NK-92 treated with Interleukin-12 subunit alpha and Interleukin-12 subunit beta, amount 100 ng/mL, for 24 hours (cell line): Measurements from ENCODE around the gene GNG10.
"Not testable (repeated sequence)": the region's sequence is repeated elsewhere in the genome, so short reads cannot be mapped to it uniquely, and the experiment has no call there.

Experiments used
- DNase-seq: peaks from one replicate; lab custom pipeline; 2025; lab: John Stamatoyannopoulos, UW

GNG10 gene

DNA sequence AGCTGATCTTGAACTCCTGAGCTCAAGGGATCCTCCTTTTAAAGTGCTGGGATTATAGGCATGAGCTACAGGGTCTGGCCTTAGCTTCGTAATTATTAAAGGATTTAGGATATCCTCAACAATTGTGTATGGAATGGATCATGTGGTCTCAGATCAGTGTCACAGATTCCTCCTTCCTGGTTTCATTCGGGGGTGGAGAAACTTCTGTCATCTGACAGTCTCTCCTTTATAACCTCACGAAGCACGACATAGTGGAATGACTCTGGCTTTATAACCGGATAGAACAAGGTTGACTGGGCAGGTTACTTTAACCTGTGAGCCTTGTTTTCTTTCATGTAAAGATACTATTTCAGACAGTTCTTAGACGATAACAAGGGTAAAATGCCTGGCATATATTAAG lies 4.4 kb upstream of the GNG10 start:
- no peak for DNase-seq

DNA sequence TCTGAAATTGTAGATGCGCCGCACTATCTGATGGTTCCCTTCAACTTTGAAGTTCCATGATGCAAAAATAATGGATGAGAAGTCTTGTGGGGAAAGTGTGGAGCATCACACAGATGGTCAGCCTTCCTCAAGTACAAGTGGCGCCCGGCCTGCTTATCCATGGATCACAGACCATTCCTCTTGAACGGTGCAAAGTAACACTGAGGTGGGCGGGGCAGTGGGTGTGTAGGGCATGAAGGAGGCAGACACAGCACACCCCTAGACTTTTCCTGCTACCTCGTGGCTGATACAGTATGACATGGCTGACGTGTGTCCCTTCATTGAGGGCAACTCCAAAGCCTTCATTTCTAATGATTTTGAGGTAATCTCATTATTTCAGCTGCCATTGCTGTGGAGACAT lies 2.5 kb upstream of the GNG10 start:
- DNase-seq = no peak

DNA sequence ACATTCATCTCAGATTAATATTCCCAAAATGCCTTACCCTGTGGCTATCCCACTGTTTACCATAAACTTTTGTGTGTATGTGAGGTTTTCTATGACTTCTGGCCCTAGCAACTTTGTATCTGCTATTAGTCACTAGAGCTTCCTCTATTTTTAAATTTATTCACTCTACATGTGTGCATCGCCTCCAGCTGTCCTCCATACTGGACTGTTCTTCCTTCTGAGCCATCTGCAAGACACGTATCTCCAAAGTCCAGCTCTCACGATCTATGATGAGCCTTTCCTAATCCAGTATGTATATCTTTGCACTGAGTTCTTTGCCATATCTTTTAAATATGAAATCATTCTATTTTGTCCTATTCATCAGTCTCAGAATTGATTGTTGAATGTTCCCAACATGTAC lies 1.7 kb upstream of the GNG10 start:
- no peak for DNase-seq

DNA sequence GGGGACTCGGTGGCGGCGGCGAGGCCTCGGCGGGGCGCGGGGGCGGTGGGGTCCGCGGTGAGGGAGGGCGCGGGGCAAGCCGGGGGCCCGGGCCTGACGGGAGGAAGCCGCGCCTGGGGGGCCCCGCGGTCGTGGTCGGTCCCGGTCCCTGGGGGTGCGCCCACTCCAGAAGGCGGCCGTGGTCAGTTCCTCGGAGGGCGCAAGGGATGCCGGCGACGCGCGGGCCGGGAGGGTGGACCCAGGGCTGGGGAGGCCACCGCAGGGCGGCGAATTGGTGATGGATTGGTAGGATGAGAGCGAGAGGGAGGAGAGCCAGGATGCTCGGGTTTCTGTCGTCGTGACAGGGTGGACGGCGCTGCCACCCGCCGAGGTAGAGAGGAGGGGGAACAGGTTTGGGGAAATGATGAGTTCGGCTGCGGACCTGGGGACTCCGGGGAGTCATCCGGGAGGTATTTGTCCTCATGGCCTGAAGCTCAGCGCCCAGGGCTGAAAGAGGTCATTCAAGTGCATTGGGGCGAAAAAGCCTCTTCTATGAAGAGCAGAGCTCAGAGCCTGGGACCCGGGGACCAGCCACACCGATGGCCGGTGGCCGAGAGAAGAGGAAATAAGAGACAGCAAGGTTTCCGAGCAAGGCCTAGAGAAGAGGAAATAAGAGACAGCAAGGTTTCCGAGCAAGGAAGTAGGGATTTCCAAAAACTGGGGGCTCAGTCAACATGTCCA lies 557 bp downstream of the GNG10 start:
- DNase-seq = no peak

DNA sequence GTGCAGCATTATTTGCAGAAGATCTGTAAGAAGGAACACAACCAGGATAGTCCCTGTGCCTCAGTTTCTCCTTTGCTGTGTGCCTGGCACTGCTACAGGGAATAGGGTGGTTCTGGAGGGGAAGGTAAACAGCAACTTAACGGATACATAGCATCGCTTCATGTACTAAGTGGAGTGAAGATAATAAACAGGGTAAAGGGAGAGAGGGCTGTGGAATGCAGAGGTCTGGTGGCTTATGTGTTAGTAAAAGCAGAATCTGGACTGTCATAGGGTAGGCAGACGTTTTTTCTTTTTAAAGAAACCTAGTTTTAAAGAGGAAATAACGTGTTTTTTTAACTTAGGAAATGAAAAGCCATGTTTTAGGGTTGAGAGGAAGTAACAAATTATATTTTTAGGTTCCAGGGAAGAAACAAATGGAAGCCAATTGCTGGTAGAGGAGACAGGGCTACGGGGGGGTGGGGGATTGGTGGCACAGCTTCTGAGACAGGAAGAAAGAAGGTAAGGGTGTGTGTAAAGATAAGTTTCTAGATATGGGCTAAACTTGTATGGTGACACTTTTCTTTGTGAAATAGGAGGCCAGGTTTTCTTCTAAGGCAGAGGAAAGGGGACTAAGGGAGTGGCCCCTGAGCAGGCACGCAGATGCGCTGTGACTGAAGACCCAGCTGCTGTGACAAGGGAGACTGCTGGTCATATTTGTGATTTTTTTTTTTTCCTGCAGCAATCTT lies 1.3 kb downstream of the GNG10 start:
- DNase-seq = no peak

DNA sequence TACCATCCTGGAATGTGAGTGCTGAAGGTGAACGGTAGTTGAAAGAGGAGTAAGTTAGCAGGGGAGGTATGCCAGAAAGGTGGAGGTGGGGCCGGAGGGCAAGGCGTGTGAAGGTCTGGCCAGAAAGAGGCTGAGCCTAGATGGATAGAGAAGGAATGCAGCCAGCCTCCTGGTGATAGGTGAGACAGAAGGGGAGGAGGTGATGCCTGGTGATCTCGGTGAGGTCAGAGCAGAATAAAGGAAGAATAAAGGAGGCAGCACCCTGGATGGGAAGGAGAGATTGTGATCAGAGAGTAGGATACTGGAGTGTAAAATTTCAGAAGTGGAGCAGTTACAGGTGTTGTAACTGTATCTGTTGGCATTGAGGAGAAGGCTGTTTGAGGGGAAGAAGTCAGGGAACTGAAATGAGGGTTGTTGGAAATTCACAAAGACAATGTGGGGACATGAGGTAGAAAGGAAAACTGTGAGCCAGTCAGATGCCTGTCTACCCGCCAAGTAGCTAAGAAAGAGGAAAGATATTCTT lies 2.0 kb downstream of the GNG10 start:
- no peak for DNase-seq

DNA sequence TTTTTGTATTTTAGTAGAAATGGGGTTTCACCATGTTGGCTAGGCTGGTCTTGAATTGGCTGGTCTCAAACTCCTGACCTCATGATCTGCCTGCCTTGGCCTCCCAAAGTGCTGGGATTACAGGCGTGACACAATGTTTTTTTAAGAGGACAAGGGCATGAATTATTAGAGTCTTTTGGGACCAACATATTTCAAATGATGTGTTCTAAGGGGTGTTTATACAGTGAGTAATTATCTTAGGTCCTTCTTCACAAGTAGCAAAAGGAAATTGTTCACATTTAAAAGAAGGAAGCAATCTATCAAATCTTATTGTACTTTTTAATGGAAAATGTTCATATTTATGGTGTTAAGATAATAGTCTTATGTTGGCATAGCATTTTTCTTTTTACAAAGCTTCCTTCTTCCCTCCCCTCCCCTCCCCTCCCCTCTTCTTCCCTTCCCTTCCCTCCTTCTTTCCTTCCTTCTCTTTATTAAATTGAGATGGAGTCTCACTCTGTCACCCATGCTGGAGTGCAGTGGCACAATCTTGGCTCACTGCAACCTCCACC lies 6.7 kb downstream of the GNG10 start:
- DNase-seq = no peak

DNA sequence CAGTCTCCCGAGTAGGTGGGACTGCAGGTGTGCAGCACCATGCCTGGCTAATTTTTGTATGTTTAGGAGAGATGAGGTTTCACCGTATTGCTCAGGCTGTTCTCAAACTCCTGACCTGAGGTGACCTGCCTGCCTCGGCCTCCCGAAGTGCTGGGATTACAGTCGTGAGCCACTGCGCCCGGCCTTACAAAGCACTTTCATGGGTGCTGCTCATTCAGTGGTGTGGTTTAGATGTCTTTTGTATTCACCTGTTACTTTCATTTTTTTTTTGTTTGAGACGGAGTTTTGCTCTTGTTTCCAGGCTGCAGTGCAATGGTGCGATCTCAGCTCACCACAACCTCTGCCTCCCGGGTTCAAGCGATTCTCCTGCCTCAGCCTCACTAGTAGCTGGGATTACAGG lies 7.2 kb downstream of the GNG10 start:
- not testable (repeated sequence) for DNase-seq

DNA sequence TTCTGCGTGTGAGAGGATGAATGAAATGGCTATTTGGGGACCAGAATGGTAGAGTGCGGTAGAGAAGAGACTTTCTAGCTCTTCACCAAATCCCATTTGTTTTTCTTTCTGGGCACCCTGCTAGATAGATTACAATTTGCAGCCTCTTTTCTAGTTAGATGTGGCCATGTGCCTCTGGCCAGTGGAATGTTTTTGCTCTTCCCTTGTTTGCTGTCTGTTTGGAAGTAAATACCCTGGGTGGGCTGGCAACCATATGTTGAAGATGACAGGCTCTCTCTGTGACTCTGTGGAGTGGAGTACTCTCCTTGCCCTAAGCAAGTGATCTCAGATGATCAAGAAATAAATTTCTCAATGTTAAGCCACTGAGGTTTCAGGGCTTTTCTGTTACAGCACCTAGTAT lies 12.9 kb downstream of the GNG10 start:
- no peak for DNase-seq

DNA sequence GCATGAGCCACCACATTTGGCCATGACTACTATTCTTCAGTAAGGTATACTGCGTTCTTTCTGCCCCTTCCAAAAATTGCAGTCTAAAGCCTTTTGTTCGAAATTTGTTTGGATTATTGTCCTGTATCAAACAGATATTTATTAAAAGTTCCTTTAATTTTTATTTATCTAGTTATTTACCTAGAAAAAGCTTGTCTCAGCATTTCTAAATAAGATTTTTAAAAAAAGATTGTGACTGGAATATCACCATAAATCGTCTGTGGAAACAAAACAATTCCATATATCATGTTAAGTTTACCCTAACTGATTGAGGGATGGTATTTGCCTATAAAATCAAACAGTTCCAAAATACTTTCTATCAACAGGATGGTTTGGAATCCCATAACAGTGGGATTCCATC lies 14.7 kb downstream of the GNG10 start:
- no peak for DNase-seq

DNA sequence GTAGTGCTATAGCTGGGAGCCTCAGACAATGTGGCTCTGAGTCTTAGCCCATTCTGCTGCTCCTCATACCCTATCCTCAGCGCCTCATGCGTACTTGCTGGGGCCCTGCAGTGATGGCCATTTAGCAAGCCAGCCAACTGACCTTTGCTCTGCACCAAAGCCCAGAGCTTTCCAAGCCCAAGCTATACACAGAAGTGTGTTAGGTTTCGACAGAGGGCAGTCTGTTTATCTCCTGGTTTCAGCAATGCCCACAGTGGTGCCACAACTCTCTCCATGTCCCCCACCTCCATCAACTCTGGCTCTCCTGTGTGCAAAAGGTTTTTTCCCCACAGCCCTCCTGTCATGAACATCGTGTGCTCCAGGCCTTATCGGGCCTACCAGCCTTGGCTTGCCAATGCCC lies 16.9 kb downstream of the GNG10 start:
- DNase-seq = no peak

DNA sequence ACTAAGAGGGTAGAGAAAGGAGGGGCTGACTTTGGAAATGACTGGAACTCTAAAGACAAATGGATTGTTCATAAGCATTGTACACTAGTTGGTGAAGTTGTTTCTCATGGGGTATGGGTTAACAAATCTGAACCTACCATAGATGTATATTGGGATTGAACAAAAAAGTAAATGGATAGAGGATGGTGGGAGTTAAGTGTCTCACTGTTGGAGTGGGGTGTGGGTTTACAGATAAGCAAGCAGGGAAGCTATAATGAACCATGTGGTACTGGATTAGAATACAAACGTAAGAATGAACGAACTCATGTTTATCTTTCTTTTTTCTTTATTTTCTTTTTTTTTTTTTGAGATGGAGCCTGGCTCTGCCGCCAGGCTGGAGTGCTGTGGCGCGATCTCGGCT lies 17.8 kb downstream of the GNG10 start:
- no peak for DNase-seq

DNA sequence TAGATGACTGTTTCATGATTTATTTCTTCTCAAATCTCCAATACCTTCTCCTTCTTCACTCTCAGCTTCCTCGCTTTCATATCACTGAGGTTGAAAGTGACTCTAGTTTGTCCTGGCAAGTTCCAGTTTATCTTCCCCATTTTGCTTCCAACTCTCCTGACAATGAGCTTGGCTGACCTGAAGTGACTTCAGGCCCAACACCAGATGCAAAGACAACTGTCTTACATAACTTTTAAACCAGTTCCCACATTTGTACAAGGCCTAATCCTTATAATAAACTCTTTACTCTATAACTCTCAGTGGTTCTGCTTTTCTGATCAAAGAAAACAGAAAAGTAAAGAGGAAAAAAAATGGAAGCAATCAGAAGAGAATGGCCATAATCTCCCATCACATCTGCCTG lies 22.0 kb downstream of the GNG10 start:
- no peak for DNase-seq

DNA sequence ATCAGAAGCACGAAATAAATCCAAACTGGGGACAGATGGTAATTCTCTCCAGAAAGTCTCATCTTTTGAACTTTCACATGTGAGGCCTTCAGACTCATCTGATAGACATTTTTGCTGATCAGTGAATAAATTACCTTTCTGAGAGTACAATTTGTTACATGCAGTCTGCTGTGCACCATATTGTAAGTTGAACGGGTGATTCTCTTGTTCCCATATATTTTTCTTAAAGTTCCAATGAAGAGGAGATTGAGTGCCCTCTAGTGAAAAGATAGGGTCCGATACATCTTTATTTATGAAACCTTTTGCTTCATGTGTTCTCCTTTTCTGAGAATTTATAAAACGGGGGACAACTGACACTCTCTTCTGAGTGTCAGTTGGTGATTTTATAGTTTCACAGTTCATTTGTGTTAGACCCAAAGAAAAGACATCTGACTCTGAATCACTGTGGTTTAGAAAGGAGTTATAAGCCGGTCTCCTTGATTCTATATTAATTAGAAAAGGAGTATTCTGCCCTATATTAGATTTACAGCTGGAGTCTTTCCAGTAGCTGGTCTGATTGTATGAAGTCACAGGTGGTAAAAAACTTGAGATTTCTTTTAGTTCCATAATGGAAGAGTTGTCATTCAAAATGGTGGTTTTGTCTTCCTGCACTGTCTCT lies 30.4 kb downstream of the GNG10 start:
- no peak for DNase-seq

DNA sequence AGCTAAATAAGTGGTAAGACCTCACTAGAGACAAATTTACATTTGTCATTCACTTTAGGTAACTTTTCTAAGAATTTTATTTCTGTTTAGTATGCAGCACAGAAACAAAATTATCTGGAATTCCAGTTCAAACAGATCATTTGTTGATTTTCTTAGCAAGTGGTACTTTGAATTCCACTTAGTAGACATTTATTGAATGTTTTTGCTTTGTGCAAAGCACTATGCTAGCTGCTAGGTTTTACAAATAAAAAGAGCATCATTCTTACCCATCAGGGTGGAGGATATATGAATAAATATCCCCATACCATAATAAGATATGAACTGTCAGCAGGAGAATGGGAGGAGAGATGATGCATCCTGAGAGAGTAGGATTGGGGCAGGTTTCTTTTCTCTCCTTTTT lies 35.4 kb downstream of the GNG10 start:
- DNase-seq = no peak

DNA sequence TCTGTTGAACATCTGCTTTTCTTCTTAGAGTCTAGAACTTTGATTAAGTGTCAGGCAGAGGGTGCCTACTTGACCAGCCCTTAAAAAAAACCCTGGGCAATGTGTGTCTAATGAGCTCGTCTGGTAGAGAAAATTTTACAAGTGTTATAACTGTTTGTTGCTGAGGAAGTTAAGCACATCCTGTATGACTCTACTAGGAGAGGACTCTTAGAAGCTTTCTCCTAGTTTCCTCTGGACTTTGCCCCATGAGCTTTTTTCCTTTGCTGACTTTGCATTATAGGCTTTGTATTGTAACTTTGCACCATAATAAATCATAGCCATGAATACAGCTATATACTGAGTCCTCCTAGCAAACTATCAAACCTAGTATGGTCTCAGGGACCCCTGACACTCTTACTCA lies 39.4 kb downstream of the GNG10 start:
- no peak for DNase-seq

DNA sequence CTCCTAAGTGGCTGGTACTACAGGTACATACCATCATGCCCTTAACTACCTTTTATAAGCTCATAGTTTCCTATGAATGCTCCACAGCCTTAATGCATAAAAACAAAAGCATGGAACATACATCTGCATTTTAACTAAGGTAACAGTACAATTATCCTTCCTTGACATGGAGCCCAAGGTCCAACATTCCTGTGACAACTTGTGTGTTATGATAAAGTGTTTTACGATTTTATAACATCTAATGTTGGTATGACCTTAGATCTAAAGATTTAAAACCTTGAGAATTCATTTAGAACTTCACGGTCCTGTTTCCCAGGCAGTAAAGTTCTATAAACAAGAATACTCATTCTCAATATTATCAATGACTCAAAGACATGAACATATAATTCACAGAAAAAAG lies 43.1 kb downstream of the GNG10 start:
- no peak for DNase-seq

DNA sequence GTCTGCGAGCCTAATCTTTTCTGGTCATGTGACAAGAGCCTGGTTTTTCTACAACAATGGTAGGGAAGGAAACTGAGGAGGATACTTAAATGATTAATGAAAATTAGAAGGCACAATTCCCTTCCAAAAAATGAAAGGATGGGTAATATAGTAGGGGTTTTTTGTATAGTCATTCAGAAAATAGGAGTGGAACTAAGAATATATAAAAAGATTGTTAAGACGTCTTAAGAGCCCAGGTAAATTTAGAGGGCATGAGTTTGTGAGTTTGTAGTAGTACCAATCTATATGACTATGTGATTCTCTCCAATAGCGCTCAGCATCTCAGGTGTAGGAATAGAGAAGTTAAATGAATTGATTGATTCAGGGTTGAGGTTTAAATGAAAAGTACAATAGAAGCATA lies 50.1 kb downstream of the GNG10 start:
- no peak for DNase-seq

DNA sequence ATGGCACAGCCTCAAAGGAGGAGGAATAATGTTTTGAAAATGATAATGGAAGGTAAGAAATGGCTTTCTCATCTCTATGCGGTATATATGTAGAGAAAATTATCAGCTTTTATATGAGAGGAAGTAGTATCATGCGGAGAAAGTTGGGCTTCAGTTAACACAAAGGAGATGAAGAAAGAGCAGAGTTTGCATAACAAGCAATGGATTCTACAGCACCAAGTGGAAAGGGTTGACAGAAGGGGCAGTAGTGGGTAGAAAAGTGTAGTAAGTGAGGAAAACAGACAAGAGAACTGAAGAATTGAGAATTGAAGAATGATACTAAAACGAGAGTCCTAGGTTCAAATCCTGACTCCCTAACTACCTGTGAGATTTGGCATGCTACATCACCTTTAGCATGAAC lies 51.0 kb downstream of the GNG10 start:
- no peak for DNase-seq

DNA sequence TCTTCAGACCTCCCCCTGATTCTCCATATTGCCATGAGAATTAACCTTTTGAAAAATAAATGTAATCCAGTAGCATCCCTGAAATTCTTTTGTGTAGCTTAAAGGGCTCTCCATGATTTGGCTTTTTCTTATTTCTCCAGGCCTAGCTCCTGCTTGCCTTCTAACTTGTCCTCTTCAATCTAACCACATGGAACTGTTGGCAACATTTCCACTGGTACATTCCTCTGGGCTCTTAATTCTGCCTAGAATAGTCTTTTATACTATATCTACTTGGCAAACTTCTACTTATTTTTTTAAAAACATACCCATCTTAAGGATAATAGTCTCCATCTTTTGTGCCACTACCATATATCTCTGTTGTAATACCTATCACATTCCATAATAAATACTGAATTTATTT lies 54.1 kb downstream of the GNG10 start:
- DNase-seq = no peak

DNA sequence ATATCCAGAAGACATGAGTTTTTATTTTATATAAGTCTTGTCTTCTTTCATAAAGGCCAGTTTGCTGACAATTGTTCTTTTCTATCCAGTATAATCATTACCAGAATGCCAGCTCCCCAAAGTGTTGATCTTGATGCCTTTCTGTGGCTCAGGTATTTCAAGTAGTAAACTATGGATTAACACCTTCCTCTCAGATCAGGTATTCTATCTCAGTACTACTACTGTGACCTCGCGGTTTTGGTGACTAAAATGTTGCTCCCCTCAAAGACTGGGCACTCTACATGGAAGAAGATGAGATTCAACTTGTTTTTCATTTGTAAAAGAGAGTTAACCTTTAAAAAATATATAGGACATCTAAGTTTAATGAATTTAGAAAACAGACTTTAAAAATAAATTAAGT lies 58.1 kb downstream of the GNG10 start:
- DNase-seq = no peak
